A549 (cell line): ENCODE measurements around the gene USP2.

ENCODE experiments used
- CBX2 ChIP-seq: fragments of 200-600 bp; sonication (generic); IDR thresholded peaks from 2 replicates; pipeline ENCODE4 v1.6.1; 2016; ENCODE audit warnings: low read depth, mild to moderate bottlenecking, borderline replicate concordance
- CEBPB ChIP-seq, 2 experiments: fragments of >200 bp in 1 of 2; sonication (Bioruptor Twin) in 1 of 2; formaldehyde crosslinking in 1 of 2; IDR thresholded peaks; 2 replicates each; pipeline ENCODE4 v1.6.1; 2012 to 2016
- CHD2 ChIP-seq: fragments of 150-350 bp; IDR thresholded peaks from 2 replicates; pipeline ENCODE4 v1.6.1; 2014; ENCODE audit warnings: low read length; ENCODE audit not compliant: partially characterized antibody
- ESRRA ChIP-seq: fragments of 150-350 bp; IDR thresholded peaks from 2 replicates; pipeline ENCODE4 v1.6.1; 2014; ENCODE audit warnings: mild to moderate bottlenecking, low read length, borderline replicate concordance
- HES2 ChIP-seq: fragments of >200 bp; sonication (Bioruptor Twin); formaldehyde crosslinking; IDR thresholded peaks from 2 replicates; pipeline ENCODE4 v1.6.1; 2016
- KDM1A ChIP-seq: fragments of 200-600 bp; sonication (generic); IDR thresholded peaks from 2 replicates; pipeline ENCODE4 v1.6.1; 2016; ENCODE audit warnings: low read depth, mild to moderate bottlenecking
- POLR2A ChIP-seq: IDR thresholded peaks from 2 replicates; pipeline ENCODE4 v1.6.1; 2012; ENCODE audit warnings: mild to moderate bottlenecking, low read length
- POLR2AphosphoS2 ChIP-seq: conservative IDR thresholded peaks from 2 replicates; pipeline ENCODE4 v1.6.1; 2012; ENCODE audit warnings: low read length, improper control_type of control experiment, inconsistent platforms
- RAD21 ChIP-seq, 2 experiments: fragments of >200 bp in 1 of 2; sonication (Bioruptor Twin) in 1 of 2; formaldehyde crosslinking in 1 of 2; IDR thresholded peaks in 1 of 2; conservative IDR thresholded peaks in 1 of 2; 2 replicates in 1 of 2; 3 replicates in 1 of 2; pipeline ENCODE4 v1.6.1; 2012 to 2018; ENCODE audit warnings: inconsistent platforms in 1 of 2
- ZSCAN20 ChIP-seq: fragments of 250-450 bp; sonication (Bioruptor Pico); IDR thresholded peaks from 2 replicates; pipeline ENCODE4 v1.8.0; 2022; ENCODE audit warnings: mild to moderate bottlenecking, moderate library complexity
- TF ChIP-seq, protein P1 (sequence below): fragments of 200-600 bp; sonication (generic); IDR thresholded peaks from 2 replicates; pipeline ENCODE4 v1.6.1; 2016; ENCODE audit warnings: antibody characterized with exemption, mild to moderate bottlenecking, moderate library complexity
- TF ChIP-seq, protein P2 (sequence below): IDR thresholded peaks from 2 replicates; pipeline ENCODE4 v1.6.1; 2012
- TF ChIP-seq, protein P3 (sequence below): fragments of >200 bp; sonication (Bioruptor Twin); formaldehyde crosslinking; IDR thresholded peaks from 3 replicates; pipeline ENCODE4 v1.5.1; 2016

GRCh38 chr11:119418759-119419158 lies 37.3 kb upstream of the USP2 start:
- no peak for TF ChIP-seq POLR2A
- TF ChIP-seq POLR2AphosphoS2, result no peak
- TF ChIP-seq HES2, result no peak
- TF ChIP-seq, protein P1, sequence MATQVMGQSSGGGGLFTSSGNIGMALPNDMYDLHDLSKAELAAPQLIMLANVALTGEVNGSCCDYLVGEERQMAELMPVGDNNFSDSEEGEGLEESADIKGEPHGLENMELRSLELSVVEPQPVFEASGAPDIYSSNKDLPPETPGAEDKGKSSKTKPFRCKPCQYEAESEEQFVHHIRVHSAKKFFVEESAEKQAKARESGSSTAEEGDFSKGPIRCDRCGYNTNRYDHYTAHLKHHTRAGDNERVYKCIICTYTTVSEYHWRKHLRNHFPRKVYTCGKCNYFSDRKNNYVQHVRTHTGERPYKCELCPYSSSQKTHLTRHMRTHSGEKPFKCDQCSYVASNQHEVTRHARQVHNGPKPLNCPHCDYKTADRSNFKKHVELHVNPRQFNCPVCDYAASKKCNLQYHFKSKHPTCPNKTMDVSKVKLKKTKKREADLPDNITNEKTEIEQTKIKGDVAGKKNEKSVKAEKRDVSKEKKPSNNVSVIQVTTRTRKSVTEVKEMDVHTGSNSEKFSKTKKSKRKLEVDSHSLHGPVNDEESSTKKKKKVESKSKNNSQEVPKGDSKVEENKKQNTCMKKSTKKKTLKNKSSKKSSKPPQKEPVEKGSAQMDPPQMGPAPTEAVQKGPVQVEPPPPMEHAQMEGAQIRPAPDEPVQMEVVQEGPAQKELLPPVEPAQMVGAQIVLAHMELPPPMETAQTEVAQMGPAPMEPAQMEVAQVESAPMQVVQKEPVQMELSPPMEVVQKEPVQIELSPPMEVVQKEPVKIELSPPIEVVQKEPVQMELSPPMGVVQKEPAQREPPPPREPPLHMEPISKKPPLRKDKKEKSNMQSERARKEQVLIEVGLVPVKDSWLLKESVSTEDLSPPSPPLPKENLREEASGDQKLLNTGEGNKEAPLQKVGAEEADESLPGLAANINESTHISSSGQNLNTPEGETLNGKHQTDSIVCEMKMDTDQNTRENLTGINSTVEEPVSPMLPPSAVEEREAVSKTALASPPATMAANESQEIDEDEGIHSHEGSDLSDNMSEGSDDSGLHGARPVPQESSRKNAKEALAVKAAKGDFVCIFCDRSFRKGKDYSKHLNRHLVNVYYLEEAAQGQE, result no peak
- TF ChIP-seq KDM1A, result no peak
- TF ChIP-seq, protein P2, sequence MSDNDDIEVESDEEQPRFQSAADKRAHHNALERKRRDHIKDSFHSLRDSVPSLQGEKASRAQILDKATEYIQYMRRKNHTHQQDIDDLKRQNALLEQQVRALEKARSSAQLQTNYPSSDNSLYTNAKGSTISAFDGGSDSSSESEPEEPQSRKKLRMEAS, result no peak
- TF ChIP-seq CBX2, result no peak
- no peak for TF ChIP-seq ESRRA
- TF ChIP-seq, protein P3, sequence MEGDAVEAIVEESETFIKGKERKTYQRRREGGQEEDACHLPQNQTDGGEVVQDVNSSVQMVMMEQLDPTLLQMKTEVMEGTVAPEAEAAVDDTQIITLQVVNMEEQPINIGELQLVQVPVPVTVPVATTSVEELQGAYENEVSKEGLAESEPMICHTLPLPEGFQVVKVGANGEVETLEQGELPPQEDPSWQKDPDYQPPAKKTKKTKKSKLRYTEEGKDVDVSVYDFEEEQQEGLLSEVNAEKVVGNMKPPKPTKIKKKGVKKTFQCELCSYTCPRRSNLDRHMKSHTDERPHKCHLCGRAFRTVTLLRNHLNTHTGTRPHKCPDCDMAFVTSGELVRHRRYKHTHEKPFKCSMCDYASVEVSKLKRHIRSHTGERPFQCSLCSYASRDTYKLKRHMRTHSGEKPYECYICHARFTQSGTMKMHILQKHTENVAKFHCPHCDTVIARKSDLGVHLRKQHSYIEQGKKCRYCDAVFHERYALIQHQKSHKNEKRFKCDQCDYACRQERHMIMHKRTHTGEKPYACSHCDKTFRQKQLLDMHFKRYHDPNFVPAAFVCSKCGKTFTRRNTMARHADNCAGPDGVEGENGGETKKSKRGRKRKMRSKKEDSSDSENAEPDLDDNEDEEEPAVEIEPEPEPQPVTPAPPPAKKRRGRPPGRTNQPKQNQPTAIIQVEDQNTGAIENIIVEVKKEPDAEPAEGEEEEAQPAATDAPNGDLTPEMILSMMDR, result no peak
- TF ChIP-seq CEBPB (IDR thresholded peaks at IDR 0.05), result no peak
- TF ChIP-seq RAD21 (conservative IDR thresholded peaks at IDR 0.05 in 1 of 2, IDR thresholded peaks at IDR 0.05 in 1 of 2), result no peak
- no peak for TF ChIP-seq CHD2
- TF ChIP-seq ZSCAN20, result no peak
